SK-N-MC (cell line): ENCODE data around the gene HBG1.

ENCODE experiments used
- EZH2 ChIP-seq: fragments of 200-600 bp; sonication (generic); IDR thresholded peaks from one replicate; pipeline ENCODE4 v1.6.1; 2017; ENCODE audit warnings: antibody characterized with exemption
- POLR2AphosphoS5 ChIP-seq: IDR thresholded peaks from 2 replicates; pipeline ENCODE4 v1.6.1; 2012; ENCODE audit warnings: mild to moderate bottlenecking, low read depth, low read length, borderline replicate concordance

DNA sequence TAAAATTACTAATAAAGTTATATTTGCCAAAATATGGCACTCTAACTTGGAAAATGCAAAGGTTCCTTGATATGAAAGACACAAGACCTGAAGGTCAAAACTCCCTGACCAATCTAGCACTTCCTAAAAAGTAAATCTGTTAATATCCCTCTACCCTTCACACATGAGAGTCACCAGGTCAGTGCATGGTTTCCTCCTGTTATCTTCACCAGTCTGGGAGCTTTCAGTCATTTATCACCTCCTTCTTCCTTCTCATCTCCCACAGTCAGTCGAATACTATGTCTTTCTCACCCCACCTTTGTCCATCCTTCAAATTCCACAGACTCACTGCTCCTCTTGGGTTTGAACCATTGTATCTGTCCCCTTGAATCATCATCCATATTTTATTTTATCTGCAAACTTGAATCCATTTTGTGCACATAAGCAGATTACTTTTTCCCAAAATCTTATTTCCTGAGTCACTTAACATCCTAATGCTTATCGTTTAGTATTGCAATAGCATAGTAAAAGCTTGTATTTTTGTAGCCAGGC is 17.4 kb upstream of the HBG1 start:
- TF ChIP-seq EZH2 (no peak), POLR2AphosphoS5 (no peak)
